ENCODE measurements around the gene ANKZF1.
"Not testable (repeated sequence)": the region's sequence is repeated elsewhere in the genome, so short reads cannot be mapped to it uniquely, and the experiment has no call there.

ANKZF1 gene

DNA sequence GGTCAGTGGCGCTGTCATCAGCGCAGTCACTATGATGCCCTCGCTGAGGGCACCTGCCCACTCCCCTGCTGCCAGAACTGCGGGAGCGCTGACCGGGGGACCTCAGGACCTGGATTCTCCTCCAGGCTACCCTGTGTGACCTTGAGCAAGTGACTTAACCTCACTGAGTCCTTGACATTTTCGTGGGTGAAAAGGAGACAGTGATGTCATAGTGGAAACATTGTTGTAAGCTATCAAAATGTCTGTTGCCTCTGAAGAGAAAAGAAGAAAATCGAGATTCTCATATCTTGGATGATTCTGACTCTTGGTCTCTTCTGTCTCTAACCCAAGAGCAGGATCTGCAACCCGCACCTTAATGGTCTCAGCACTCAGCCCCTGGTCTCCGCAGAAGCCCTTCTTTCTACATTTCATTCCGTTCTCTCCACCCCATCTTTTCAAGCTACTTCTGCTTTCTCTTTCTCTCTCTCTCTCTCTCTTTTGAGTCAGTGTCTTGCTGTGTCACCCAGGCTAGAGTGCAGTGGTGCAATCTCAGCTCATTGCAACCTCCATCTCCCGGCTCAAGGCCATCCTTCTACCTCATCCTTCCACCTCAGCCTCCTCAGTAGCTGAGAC, 25.1 kb downstream of the ANKZF1 start:
- peak; percentile 43 for DNase-seq (ENCODE audit: low spot score)

DNA sequence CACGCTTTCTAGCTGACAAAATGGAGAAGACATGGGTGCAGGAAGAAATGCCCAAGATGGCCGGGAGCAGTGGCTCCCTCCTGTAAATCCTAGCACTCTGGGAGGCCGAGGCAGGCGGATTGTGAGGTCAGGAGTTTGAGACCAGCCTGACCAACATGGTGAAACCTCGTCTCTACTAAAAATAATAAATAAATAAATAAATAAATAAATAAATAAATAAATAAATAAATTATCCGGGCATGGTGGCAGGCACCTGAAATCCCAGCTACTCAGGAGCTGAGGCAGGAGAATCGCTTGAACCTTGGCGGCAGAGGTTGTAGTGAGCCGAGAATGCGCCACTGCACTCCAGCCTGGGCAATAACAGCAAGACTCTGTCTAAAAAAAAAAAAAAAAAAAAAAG, 29.3 kb downstream of the ANKZF1 start:
- not testable (repeated sequence) for DNase-seq (ENCODE audit: low spot score)

DNA sequence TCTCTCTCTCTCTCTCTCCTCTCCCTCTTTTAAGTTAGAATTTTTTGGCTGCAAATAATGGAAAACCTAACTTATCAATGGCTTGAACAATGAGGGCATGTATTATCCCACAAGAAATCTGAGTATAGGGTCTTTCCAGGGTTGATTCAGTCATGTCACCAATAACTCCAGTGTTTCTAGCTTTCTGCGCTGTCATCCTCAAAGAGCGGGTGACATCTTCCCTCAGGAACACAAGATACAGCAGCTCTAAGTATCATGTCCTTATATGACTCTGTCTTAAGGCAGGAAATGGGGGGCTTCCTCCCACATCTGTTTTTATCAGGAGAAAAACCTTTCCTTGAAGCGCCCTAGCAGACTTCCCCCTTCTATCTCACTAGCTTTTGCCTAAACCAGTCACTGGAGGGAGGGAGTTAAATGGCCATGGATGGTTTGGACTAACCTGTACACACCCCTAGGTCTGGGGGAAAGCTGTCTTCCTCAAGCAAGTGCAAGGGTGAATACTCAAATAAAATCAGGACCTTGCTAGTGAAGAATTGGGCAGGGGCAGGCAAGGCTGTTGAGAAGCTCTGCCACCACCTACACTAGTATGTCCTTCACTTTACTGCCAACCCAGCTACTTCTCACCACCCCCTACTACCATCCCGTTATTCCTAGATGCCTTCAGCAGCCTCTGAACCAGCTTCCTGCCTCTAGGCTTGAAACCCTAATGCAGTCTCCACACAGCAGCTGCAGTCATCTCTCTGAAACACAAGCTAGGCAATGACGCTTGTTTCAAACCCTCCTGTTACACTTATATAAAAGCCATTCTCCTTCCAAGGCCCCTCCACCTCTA, 31.6 kb downstream of the ANKZF1 start:
- DNase-seq (ENCODE audit: low spot score): no peak

DNA sequence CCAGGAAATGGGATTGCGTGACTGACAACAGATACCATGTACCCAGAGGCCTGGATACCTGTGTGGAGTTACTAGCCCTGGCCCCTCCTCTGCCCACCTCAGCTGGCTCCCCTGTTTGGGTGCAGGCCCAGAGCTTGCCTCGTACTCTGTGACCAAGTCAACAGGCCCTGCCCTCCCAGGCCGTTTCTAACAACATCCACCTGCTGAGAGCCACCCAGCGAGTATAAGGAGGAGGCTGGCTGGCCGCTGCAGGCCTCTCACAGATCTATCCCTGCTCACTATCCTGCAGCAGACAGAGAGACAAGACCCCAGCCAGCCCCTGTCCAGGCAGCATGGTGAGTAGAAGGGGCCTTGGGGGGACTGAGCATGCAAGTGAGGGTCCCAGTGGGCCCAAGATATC, 36.6 kb downstream of the ANKZF1 start:
- DNase-seq (ENCODE audit: low spot score): no peak

DNA sequence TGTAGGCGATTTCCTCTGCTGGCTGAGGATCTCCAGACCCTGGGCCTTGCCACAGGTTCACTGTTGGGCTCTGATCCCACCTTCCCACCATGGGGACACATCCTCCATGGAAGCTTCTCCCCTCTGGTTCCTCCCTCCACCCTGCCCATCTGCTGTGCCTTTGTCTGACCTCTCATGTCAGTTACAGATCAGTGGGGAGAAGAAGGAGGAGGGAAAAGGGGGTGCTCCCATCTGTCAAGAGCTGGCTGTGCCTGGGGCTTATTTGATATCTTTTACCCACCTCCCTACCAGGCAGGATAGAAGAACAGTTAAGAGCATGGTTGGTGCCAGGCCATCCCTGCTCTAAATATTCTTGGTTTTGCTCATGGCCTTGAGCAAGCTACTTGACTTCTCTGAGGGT, 37.3 kb downstream of the ANKZF1 start:
- no peak for DNase-seq (ENCODE audit: low spot score)

DNA sequence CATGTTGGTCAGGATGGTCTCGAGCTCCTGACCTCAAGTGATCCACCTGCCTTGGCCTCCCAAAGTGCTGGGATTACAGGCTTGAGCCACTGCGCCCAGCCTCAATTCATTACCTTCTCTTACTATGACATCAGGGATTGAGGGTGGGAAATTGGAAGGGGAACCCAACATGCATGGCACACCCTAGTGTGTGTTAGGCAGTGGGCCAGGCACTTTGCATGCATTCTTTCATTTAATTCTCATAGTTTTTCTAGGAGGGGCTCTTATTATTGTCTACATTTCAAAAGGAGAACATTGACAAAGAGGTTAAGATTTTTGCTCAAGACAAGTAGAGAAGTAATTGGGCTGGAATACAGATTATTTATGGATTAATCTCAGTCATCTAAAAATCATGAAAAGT, 38.7 kb downstream of the ANKZF1 start:
- no peak for DNase-seq (ENCODE audit: low spot score)

DNA sequence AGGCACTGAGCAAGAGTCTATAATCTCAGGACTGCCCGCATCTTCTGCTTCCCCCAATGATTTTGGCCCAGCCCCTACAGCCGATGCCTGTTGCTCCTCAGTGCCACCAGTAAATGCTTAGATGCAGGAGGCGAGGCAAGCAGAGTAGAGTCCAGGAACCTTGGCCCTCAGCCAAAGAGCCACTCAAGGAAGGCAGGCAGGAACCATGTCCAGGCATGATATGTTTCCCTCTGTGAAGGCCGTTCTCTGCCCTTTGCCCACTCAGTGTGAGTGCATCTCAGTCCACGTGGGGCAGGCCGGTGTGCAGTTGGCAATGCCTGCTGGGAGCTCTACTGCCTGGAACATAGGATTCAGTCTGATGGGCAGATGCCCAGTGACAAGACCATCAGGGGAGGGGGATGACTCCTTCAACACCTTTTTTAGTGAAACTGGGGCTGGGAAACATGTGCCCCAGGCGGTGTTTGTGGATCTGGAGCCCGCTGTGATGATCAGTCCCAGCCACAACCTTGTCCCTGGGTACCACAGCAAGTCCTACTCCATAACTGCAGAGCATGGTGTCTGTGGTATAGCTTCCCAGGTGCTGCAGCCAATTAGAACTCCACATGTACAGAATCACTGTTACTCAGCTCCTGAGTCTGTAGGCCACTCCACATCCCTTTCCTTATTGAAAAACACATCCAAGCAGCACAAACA, 39.9 kb downstream of the ANKZF1 start:
- DNase-seq (ENCODE audit: low spot score): no peak

DNA sequence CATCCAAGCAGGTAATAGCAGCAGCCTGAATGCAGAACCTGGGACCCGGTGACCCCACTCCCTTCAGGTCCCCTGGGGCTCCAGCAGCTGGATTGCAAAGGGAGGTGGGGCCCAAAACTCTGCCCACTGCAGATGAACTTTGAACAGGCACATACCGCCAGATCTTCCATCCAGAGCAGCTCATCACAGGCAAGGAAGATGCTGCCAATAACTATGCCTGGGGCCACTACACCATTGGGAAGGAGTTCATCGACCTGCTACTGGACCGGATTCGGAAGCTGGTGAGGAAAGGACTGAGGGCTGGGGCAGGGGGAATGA, 40.4 kb downstream of the ANKZF1 start:
- no peak for DNase-seq (ENCODE audit: low spot score)

DNA sequence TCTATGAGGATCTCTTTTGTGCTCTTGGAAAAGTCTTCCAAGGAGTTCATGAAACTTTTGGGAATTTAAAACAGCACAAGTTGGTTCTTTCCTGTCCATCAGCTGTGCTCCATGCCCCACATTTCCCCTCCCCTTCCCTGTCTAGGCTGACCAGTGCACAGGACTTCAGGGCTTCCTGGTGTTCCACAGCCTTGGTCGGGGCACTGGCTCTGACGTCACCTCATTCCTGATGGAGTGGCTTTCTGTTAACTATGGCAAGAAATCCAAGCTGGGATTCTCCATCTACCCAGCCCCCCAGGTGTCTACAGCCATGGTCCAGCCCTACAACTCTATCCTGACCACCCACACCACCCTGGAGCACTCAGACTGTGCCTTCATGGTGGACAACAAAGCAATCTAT, 41.4 kb downstream of the ANKZF1 start:
- DNase-seq (ENCODE audit: low spot score): no peak

DNA sequence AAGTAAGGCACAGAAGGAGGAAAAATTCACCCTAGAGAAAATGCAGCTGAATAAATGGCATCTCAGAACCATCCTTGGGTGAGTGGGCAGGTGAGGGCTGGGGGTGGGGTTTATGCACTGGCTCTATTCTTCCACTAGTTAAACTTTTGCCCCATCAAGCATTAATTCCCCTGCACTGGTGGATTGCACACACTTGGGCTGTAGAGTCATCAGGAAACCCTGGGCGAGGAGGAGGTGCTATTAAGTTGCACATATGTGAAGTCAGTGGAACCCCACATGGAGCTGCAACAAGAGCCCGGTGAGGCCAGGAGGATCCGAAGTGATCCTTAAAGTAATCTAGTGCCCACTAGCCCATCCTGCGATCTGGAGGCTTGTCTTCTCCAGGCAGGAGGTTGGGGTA, 42.8 kb downstream of the ANKZF1 start:
- no peak for DNase-seq (ENCODE audit: low spot score)

DNA sequence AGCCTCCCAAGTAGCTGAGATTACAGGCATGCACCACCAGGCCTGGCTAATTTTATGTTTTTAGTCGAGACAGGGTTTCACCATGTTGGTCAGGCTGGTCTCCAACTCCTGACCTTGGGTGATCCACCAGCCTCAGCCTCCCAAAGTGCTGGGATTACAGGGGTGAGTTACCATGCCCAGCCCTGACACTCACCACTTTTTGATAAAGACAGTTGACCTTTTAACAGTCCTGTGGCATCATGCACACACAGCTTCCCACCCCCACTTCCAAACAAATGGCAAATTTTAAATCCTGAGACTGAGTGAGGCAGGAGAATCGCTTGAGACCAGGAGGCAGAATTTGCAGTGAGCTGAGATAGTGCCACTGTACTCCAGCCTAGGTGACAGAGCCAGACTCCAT, 43.4 kb downstream of the ANKZF1 start:
- no peak for DNase-seq (ENCODE audit: low spot score)

DNA sequence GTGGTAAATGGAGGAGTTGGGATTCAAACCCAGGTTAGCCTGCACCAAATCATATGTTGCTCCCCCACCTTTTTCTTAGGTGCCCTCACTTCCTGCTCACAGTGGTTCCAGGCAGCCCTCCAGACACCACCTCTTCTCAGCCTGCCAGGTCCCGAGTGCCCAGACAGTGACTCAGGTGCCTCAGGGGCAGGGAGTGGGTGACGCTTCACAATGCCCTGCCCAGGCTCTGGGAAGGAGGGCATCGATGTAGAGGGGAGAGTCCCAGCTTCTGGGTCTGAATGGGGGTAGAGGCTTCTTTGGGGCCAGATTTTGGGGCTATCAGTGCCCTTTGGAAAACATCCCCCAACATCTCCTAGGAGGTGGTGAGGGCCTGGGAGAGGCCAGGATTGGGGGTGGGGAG, 44.3 kb downstream of the ANKZF1 start:
- DNase-seq (ENCODE audit: low spot score): no peak

DNA sequence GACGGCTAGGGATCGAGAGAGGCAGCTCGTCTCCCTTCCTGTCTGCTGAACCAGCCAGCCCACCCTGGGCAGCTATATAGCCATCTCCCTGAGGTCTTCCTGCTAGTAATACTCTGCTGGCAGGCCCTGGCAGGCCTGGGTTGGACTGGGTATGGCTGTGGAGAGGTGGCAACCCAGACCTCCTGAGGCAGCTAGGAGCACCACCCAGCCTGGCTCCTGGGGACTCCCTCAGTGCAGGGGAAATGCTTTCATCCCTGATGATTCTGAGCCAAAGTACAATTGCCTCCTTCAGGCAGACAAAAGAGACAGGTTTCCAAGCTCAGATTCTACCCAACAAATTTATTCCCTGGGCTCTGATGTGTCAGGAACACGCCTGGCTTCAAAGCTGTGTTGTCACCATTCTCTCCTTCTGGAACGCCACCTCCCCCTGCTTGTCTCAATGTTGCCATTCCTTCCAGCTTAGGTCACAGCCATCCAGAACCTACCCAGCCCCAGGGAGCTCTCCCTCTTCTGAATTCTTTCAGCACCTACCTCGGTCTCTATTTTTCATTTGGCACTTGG, 44.8 kb downstream of the ANKZF1 start:
- no peak for DNase-seq (ENCODE audit: low spot score)

DNA sequence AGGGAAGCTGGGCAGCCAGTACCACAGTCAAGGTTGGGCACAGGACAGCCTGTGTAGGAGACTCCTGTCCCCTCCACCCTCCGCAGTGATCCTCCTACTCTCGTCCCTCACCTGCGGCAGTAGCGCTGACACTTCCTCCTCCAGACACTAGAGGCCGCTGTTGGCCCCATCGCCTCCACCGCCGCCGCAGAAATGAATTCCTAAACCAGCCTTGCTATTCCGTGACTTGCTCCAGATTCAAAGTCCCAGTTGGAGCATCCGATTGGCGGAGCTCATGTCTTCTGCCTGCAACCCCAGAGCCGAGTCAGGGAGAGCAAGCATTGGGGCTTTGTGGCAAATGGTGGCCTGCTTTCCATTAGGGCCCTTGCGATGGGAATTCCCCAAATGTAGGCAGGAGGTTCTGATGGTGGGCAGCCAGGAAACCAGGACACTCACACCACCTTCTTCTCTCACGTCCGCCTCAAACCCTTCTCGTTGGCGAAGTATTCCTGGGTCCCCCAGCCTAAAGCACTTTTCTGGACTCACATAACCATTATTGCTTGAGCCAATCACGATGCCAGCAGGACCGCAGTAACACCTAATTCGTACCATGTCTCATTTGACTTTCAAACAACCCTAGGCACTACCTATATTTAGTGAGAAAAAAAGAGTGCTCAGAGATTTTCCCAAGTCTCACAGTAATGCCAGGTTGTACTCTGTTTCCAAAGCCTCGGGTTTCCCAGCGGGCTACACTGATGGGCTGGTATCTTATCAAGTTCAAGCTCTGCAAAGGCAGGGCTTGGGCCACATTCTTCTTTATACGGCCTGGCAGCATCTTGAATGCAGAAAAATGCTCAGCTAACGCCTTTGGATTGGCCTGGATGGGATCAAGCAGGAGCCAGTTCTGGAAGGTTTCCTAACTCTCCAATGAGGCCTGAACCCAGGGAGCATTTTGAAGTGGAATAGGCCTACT, 48.4 kb downstream of the ANKZF1 start:
- DNase-seq (ENCODE audit: low spot score): peak; percentile 66

DNA sequence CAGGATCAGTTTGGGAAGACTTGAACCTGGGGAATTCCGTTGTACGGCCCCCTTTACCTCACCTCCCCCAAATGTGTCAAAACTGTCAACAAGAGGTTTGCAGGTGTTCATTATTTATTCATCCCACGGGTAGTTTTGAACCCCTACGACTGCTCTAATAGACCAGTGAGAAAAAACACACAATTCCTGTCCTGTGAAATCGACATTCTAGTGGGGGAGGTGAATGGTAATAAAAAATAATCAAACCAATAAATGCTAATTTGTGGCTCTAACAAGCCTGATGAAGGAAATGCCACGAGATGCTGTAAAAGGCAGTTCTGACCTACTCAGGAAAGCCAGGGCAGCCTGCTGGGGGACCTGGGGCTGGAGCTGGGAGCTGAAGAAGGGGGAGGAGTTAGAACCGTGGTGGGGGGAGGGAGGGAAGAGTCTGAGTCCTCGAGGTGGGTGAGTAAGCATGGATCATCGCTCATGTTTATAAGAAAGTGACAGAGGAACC, 49.1 kb downstream of the ANKZF1 start:
- no peak for DNase-seq (ENCODE audit: low spot score)

DNA sequence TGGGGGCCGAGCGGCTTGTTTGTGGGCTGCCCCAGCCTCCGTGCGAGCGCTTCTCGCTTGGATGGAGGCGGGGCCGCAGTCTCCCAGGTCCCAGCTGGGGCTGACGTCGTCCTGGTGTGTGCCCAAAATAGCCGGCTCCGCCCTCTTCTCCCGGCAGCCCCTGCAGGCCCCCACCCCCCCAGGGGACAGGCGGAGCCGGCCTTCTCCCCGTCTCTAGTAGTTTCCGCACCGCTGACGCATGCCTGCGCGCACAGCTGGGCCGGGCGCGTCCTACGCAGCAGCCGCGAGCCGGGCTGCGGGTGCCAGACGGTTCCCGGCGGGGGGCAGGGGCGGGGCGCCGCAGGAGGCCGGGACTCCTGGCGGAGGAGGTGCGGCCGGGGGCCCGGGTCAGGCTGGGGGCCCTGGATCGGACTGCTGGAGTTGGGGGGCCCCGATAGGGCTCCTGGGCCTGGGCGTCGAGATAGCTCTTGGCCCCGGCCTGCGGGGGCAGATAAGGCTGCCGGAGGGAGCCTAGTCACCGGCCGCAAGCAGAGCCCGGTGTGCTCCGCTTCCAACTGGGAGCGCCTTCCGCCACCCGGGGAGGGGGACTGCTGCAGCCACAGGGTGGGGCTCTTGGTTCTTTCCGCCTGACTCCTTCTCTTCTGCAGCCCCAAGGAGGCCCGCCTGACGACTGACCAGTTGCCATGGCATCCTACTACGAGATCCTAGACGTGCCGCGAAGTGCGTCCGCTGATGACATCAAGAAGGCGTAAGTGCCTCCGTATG, 49.7 kb downstream of the ANKZF1 start, which contains the start of gene DNAJB2:
Gene DNAJB2 (plus strand): TSS at position 216 of the 765 bp plus-strand sequence. CDS start 468 bp downstream, at position 684.
- peak; percentile 98 for DNase-seq (ENCODE audit: low spot score)

DNA sequence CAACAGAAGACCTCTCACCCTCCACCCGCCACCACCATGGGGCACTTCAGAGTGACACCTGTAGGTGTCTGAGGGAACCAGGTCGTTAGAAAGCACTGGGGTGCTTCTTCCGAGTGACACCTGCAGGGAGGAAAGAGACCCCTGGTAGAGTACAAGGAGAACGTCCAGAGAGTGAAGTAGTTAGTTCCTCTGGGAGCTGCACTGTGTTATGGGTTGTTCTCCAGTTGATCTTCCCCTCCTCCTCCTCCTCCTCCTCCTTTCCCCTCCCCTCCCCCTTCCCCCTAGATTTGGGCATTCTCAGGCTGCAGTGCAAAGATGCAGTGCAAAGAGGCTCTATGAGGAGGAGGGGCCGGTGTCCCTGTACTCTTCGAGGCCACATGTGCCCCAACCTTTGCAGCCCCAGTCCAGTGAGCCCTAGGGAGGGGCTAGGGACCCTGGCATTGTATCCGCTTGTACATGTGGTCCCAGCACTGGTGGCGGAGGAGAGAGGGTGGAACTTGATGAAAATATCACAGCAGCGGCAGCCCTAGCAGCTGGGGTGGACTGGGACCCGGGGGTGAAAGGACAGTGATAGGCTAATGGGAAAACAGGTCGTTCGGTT, 50.4 kb downstream of the ANKZF1 start:
- DNase-seq (ENCODE audit: low spot score): no peak

DNA sequence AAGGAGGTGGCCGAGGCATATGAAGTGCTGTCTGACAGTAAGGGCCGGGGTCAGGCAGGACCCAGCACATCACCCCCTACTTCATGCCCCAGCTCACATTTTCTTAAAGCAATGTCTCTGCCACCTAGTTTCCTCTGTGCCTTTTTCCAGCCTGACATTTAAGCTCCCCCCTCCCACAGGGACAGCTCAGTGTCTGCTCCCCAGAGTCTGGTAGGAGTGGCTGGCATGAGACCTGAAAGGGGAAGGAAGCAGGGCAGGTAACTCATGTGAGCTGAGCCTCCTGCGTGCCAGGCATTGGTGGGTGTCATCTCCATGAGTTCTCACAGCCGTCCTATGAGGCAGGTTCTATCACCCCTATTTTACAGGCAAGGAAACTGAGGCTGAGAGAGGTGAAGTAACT, 51.0 kb downstream of the ANKZF1 start:
- DNase-seq (ENCODE audit: low spot score): no peak

DNA sequence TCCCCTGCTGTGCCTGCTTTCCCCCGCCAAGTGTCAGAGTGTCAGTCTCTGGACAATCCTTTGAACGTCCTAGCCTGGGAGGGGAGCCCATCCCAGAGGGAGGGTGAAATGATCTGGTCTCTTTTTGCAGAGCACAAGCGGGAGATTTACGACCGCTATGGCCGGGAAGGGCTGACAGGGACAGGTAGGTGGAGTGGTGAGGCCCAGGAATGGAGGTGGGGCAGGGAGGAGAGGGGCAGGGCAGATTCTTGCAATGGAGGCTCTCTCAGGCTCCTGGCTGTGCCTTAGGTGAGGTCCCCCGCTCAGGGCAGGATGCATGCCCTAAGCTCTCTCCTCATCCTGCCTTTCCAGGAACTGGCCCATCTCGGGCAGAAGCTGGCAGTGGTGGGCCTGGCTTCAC, 52.0 kb downstream of the ANKZF1 start:
- no peak for DNase-seq (ENCODE audit: low spot score)

DNA sequence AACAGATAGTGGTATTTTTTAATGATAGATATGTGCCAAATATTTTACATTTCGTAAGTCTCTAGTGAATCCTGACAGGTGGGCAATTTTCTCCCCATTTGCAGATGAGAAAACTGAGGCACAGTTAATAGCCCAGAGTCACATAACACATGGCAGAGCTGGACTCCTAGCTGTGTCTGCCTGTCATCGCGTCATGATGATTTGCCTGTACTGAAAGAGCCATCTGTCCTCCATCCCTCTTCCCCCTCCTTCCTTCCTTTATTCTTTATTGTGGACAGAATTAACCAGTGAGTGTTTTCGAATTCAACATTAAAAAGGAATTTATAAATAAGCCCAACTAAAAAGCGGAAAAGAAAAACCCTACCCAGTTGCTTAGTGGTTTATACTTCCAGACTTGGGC, 52.8 kb downstream of the ANKZF1 start:
- no peak for DNase-seq (ENCODE audit: low spot score)

Measured in CD4-positive, alpha-beta T cell treated with Interleukin-6 at 100 ng/mL for 8 hours (primary cell).